ENCODE results near the gene NOP14.

- TF ChIP-seq CTCF (IDR thresholded peaks at IDR 0.05; ENCODE audit: insufficient read depth, low read depth, low read length), result no peak
- TF ChIP-seq EZH2 (IDR thresholded peaks at IDR 0.05; ENCODE audit: insufficient read depth, low read length), result no peak
These were observed 56.0 kb downstream of the NOP14 start for GRCh38 chr4:2907226-2907625.
